GM19099 (cell line): Measurements from ENCODE around the gene KCNH2.

Experiments
- POLR2A ChIP-seq: IDR thresholded peaks from 3 replicates; pipeline ENCODE4 v1.6.1; 2011; ENCODE audit warnings: low read depth; ENCODE audit not compliant: insufficient read length; ENCODE audit errors: extremely low read depth

KCNH2 gene

GRCh38 chr7:150959739-150960734 is 18.1 kb downstream of the KCNH2 start:
- TF ChIP-seq POLR2A: no peak

GRCh38 chr7:150959081-150959480 is 19.0 kb downstream of the KCNH2 start:
- no peak for TF ChIP-seq POLR2A

GRCh38 chr7:150958597-150958996 is 19.5 kb downstream of the KCNH2 start:
- no peak for TF ChIP-seq POLR2A

GRCh38 chr7:150958062-150958552 is 20.0 kb downstream of the KCNH2 start:
- TF ChIP-seq POLR2A: no peak

GRCh38 chr7:150957133-150958020 is 20.7 kb downstream of the KCNH2 start:
- no peak for TF ChIP-seq POLR2A

- TF ChIP-seq POLR2A: no peak
These were observed 21.6 kb downstream of the KCNH2 start for GRCh38 chr7:150956395-150957132.

GRCh38 chr7:150955519-150956394 is 22.4 kb downstream of the KCNH2 start:
- TF ChIP-seq POLR2A: no peak

GRCh38 chr7:150954986-150955518 is 23.1 kb downstream of the KCNH2 start:
- TF ChIP-seq POLR2A: no peak

- TF ChIP-seq POLR2A: no peak
These were observed 23.7 kb downstream of the KCNH2 start for GRCh38 chr7:150954201-150954985.

GRCh38 chr7:150953061-150953997 is 24.8 kb downstream of the KCNH2 start:
- no peak for TF ChIP-seq POLR2A

GRCh38 chr7:150952331-150953050 is 25.6 kb downstream of the KCNH2 start:
- TF ChIP-seq POLR2A: no peak
